ENCODE measurements around the gene TNFRSF4.

DNA sequence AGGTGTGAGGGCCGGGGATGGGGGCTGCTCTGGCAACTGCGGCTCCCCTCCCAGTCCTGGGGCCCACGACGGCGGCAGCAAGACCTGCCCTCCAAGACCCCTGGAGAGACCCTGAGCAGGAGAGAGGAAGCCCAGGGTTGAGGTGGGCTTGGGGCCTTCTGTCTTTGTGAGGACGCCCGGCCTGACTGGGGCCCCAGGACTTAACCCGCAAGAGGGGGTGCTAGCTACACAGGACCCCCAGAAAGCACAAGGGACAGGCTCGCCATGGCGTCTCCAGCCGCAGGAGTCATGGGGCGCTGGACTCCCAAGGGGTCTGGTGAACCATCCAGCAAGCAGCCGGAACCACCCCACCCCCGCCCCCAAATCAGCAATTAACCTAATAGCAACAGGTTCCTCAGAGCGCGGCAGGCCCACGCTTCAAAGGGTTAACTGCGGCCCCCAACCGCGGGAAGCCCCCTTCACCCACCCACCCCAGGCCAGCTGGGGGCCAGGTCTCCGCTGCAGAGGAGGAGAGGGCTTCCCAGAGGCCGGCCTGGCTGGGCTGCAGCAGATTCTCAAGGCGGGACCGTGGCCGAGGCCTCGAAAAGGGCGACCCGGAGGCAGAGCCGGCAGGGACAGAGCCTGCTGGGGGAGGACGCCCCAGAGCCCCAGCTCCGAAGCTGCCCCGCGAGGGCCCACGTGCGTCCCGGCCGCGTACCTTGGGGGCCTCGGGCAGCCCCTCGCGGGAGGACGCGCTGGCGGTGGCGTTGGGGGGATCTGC is 32.0 kb upstream of the TNFRSF4 start:
- no peak for TF ChIP-seq CTCF (IDR thresholded peaks at IDR 0.05)
- TF ChIP-seq EZH2 (IDR thresholded peaks at IDR 0.05; ENCODE audit: borderline replicate concordance, insufficient read depth, low read depth, low read length, poor library complexity, severe bottlenecking), result no peak
